Uterus (tissue), 4 donors: Measurements from ENCODE around the gene OCIAD1. TPM values are rescaled to one million over a fixed set of nuclear protein-coding genes. Genes with fewer than 3 reads are reported as not detected.
"Not testable (repeated sequence)": the region's sequence is repeated elsewhere in the genome, so short reads cannot be mapped to it uniquely, and the experiment has no call there.

Experiments
- DNase-seq, 2 donors: peaks; one replicate each; pipeline ENCODE4 v3.0.0-alpha.2; 2019 to 2020
- H3K27ac ChIP-seq, 2 donors: fragments of 200-600 bp; sonication (generic); 1 replicate in 1 of 2; 2 replicates in 1 of 2; pipeline ENCODE4 v1.5.1; 2016 to 2018
- H3K27me3 ChIP-seq, 2 donors: fragments of 200-600 bp; sonication (generic); one replicate each; pipeline ENCODE4 v1.5.1; 2018 to 2019; ENCODE audit warnings: control low read depth in 1 of 2
- H3K36me3 ChIP-seq, 2 donors: fragments of 200-600 bp; sonication (generic); one replicate each; pipeline ENCODE4 v1.5.1; 2019; ENCODE audit warnings: control low read depth in 1 of 2
- H3K4me1 ChIP-seq, 2 donors: fragments of 200-600 bp; sonication (generic); one replicate each; pipeline ENCODE4 v1.5.1; 2018 to 2019; ENCODE audit warnings: control low read depth in 1 of 2
- H3K4me3 ChIP-seq, 2 donors: fragments of 200-600 bp; sonication (generic); 1 replicate in 1 of 2; 2 replicates in 1 of 2; pipeline ENCODE4 v1.5.1; 2018 to 2019; ENCODE audit warnings: mild to moderate bottlenecking in 1 of 2
- H3K9me3 ChIP-seq, 2 donors: fragments of 200-600 bp; sonication (generic); one replicate each; pipeline ENCODE4 v1.5.1; 2019; ENCODE audit warnings: control low read depth in 1 of 2
- POLR2A ChIP-seq, 2 donors: fragments of 450-650 bp; IDR thresholded peaks; one replicate each; pipeline ENCODE4 v1.6.1; 2016; ENCODE audit warnings: antibody characterized with exemption in 2 of 2, mild to moderate bottlenecking in 1 of 2, moderate library complexity in 1 of 2
- intact Hi-C: fragments of 100-400 bp; cut with DNase I; formaldehyde crosslinking; loops from one replicate; pipeline ENCODE4 v1.15.1; 2023; ENCODE audit warnings: low total_unique reads
- total RNA-seq, 4 donors: library from RNA; depleted of rRNA in 3 of 4; stranded (reverse); fragments of >200 nt in 3 of 4; gene quantifications; one replicate each; pipeline versions ENCODE4 v1.1.0 to v1.2.4, GENCODE V29; 2014 to 2023
- TF ChIP-seq, protein P1 (sequence below), 4 experiments: fragments of 200-600 bp in 2 of 4; fragments of 450-650 bp in 2 of 4; sonication (generic) in 2 of 4; IDR thresholded peaks; one replicate each; pipeline ENCODE4 v1.5.1; 2016 to 2019; ENCODE audit warnings: antibody characterized with exemption in 4 of 4, mild to moderate bottlenecking in 2 of 4, moderate library complexity in 1 of 4
- donor health status: DM: yes; HTN: yes; CAD: no.

OCIAD1 gene
- total RNA-seq, 4 donors from 2014 or later = 127 to 683 (median 166) TPM

DNA sequence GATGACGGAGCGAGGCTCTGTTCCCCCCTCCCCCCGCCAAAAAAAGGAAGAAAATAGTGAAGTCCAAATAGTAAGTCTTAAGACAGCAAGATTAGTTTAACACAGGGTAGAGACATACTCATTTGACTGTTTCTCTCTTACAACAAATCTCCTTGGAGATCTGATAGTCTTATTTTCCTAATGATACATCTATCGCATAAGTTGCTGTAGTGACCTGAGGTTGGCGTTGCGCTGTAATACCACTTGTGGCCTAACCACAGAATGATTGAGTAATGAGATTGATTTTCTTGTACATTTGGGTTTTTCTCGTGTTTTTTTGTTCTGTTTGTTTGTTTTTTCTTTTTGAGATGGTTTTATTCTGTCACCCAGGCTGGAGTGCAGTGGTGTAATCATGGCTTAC, 27.2 kb downstream of the OCIAD1 start:
- Histone ChIP-seq H3K4me1 (no peaks in the 10 kb centered on the region), H3K9me3 (no peaks in the 10 kb centered on the region), H3K36me3 (no peaks in the 10 kb centered on the region), H3K4me3 (no peak overlapping the region), H3K27me3 (no peaks in the 10 kb centered on the region), H3K27ac (no peak overlapping the region)
- intact Hi-C loops = no loop called here
- DNase-seq = no peak
- TF ChIP-seq, protein P1, sequence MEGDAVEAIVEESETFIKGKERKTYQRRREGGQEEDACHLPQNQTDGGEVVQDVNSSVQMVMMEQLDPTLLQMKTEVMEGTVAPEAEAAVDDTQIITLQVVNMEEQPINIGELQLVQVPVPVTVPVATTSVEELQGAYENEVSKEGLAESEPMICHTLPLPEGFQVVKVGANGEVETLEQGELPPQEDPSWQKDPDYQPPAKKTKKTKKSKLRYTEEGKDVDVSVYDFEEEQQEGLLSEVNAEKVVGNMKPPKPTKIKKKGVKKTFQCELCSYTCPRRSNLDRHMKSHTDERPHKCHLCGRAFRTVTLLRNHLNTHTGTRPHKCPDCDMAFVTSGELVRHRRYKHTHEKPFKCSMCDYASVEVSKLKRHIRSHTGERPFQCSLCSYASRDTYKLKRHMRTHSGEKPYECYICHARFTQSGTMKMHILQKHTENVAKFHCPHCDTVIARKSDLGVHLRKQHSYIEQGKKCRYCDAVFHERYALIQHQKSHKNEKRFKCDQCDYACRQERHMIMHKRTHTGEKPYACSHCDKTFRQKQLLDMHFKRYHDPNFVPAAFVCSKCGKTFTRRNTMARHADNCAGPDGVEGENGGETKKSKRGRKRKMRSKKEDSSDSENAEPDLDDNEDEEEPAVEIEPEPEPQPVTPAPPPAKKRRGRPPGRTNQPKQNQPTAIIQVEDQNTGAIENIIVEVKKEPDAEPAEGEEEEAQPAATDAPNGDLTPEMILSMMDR (IDR thresholded peaks at IDR 0.05) = no peak
- TF ChIP-seq POLR2A (IDR thresholded peaks at IDR 0.05) = no peak

GRCh38 chr4:48862038-48862437, 31.1 kb downstream of the OCIAD1 start:
- Histone ChIP-seq H3K4me3 (no peak overlapping the region), H3K9me3 (no peaks in the 10 kb centered on the region), H3K4me1 (no peaks in the 10 kb centered on the region), H3K36me3 (no peaks in the 10 kb centered on the region), H3K27me3 (no peaks in the 10 kb centered on the region), H3K27ac (no peak overlapping the region)
- no peak for DNase-seq
- intact Hi-C loops = no loop called here
- TF ChIP-seq POLR2A (IDR thresholded peaks at IDR 0.05) = no peak
- TF ChIP-seq, protein P1 (IDR thresholded peaks at IDR 0.05) = no peak

GRCh38 chr4:48862661-48863060, 31.8 kb downstream of the OCIAD1 start:
- Histone ChIP-seq H3K4me3 (no peak overlapping the region), H3K36me3 (no peaks in the 10 kb centered on the region), H3K4me1 (no peaks in the 10 kb centered on the region), H3K27ac (no peak overlapping the region), H3K27me3 (no peaks in the 10 kb centered on the region), H3K9me3 (no peaks in the 10 kb centered on the region)
- no peak for DNase-seq
- intact Hi-C loops = no loop called here
- TF ChIP-seq POLR2A (IDR thresholded peaks at IDR 0.05) = no peak
- TF ChIP-seq, protein P1 (IDR thresholded peaks at IDR 0.05) = no peak

DNA sequence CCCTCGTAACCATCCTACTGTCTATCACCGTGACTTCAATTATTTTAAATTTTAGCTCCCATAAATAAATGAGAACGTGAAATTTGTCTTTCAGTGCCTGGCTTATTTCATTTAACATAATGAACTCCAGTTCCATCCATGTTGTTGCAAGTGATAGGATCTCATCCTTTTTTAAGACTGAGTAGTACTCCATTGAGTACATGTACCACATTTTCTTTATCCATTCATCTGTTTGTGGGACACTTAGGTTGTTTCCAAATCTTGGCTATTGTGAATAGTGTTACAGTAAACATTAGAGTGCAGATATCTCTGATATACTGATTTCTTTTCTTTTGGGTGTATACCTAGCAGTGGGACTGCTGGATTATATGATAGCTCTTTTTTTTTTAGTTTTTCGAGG, 32.8 kb downstream of the OCIAD1 start:
- H3K27ac ChIP-seq = no peak overlapping the region
- no peaks in the 10 kb centered on the region for H3K4me1 ChIP-seq
- H3K27me3 ChIP-seq = no peaks in the 10 kb centered on the region
- no peak for DNase-seq
- no peak overlapping the region for H3K4me3 ChIP-seq
- no peaks in the 10 kb centered on the region for H3K36me3 ChIP-seq
- H3K9me3 ChIP-seq = no peaks in the 10 kb centered on the region
- intact Hi-C loops = no loop called here
- TF ChIP-seq POLR2A (IDR thresholded peaks at IDR 0.05) = no peak
- TF ChIP-seq, protein P1 (IDR thresholded peaks at IDR 0.05) = no peak

- H3K27ac ChIP-seq, H3K36me3 ChIP-seq, DNase-seq, H3K4me1 ChIP-seq, H3K27me3 ChIP-seq, H3K9me3 ChIP-seq, H3K4me3 ChIP-seq, intact Hi-C loops: not testable (repeated sequence)
Measured at GRCh38 chr4:48864696-48865095, 33.8 kb downstream of the OCIAD1 start.
